Measurements from ENCODE around the gene TAPBP. TPM values are rescaled to one million over a fixed set of nuclear protein-coding genes. Genes with fewer than 3 reads are reported as not detected.
A peak's percentile ranks its signal among the peaks of the same experiment; 100 is the strongest.

Gene TAPBP
- total RNA-seq, 1 donor from 2014 or later: 1.7 TPM

- no peaks in the 10 kb centered on the region for H3K27me3 ChIP-seq
- H3K9ac ChIP-seq: peak overlapping the region; percentile 25
- no peaks in the 10 kb centered on the region for H3K9me3 ChIP-seq (ENCODE audit: low read depth)
- H3K4me3 ChIP-seq: peak overlapping the region; percentile 83
- H4K20me1 ChIP-seq (ENCODE audit: low read depth): peaks cover 68% of the 10 kb centered on the region
- peaks cover 55% of the 10 kb centered on the region for H3K4me1 Mint-ChIP-seq
- no peaks in the 10 kb centered on the region for H3K9me3 Mint-ChIP-seq
- no peak overlapping the region for H3K27ac Mint-ChIP-seq
- peak overlapping the region; percentile 98 for H3K4me2 ChIP-seq
- no peak for TF ChIP-seq EZH2 (IDR thresholded peaks at IDR 0.05)
- no peak for TF ChIP-seq EZH2phosphoT487 (IDR thresholded peaks at IDR 0.05)
- no peak for TF ChIP-seq CTCF (IDR thresholded peaks at IDR 0.05)
- peaks cover 52% of the 10 kb centered on the region for H3K79me2 ChIP-seq (ENCODE audit: low read depth)
- no peak for DNase-seq (ENCODE audit: low spot score)
- H3K4me3 Mint-ChIP-seq: peak overlapping the region; percentile 100
- no peak overlapping the region for H2AFZ ChIP-seq (replicated peaks)
- peaks cover 6% of the 10 kb centered on the region for H3K27me3 Mint-ChIP-seq (ENCODE audit: insufficient read depth, low read depth)
- no peak overlapping the region for H3K27ac ChIP-seq
- H3K36me3 ChIP-seq: peaks cover 8% of the 10 kb centered on the region
- H3F3A ChIP-seq (ENCODE audit: low read depth): peaks cover 69% of the 10 kb centered on the region
- peaks cover 28% of the 10 kb centered on the region for H3K36me3 Mint-ChIP-seq
- H3K4me1 ChIP-seq: peaks cover 42% of the 10 kb centered on the region
Observed at GRCh38 chr6:33273924-33274902, 39.7 kb downstream of the TAPBP start.

- Mint-ChIP-seq H3K27me3 (ENCODE audit: insufficient read depth, low read depth) (peaks cover 6% of the 10 kb centered on the region), H3K36me3 (peaks cover 28% of the 10 kb centered on the region), H3K9me3 (no peaks in the 10 kb centered on the region), H3K4me1 (peaks cover 55% of the 10 kb centered on the region), H3K27ac (no peak overlapping the region), H3K4me3 (peak overlapping the region; percentile 100)
- DNase-seq (ENCODE audit: low spot score): no peak
- H3K27me3 ChIP-seq: no peaks in the 10 kb centered on the region
- H3K4me1 ChIP-seq: peaks cover 42% of the 10 kb centered on the region
- no peak overlapping the region for H2AFZ ChIP-seq (replicated peaks)
- no peaks in the 10 kb centered on the region for H3K9me3 ChIP-seq (ENCODE audit: low read depth)
- H3K4me3 ChIP-seq: peak overlapping the region; percentile 83
- H4K20me1 ChIP-seq (ENCODE audit: low read depth): peaks cover 62% of the 10 kb centered on the region
- H3K79me2 ChIP-seq (ENCODE audit: low read depth): peaks cover 52% of the 10 kb centered on the region
- peaks cover 65% of the 10 kb centered on the region for H3F3A ChIP-seq (ENCODE audit: low read depth)
- peak overlapping the region; percentile 94 for H3K9ac ChIP-seq
- peaks cover 8% of the 10 kb centered on the region for H3K36me3 ChIP-seq
- no peak overlapping the region for H3K27ac ChIP-seq
- H3K4me2 ChIP-seq: peak overlapping the region; percentile 98
- TF ChIP-seq EZH2 (IDR thresholded peaks at IDR 0.05) (no peak), EZH2phosphoT487 (IDR thresholded peaks at IDR 0.05) (no peak), CTCF (IDR thresholded peaks at IDR 0.05) (no peak)
Observed at GRCh38 chr6:33273129-33273923, 40.6 kb downstream of the TAPBP start.

GRCh38 chr6:33272275-33273128, 41.4 kb downstream of the TAPBP start:
- no peak for DNase-seq (ENCODE audit: low spot score)
- H3F3A ChIP-seq (ENCODE audit: low read depth): peaks cover 56% of the 10 kb centered on the region
- H3K36me3 ChIP-seq: peaks cover 8% of the 10 kb centered on the region
- H3K4me3 ChIP-seq: peak overlapping the region; percentile 83
- peaks cover 6% of the 10 kb centered on the region for H3K27me3 Mint-ChIP-seq (ENCODE audit: insufficient read depth, low read depth)
- H3K9me3 Mint-ChIP-seq: no peaks in the 10 kb centered on the region
- peaks cover 53% of the 10 kb centered on the region for H4K20me1 ChIP-seq (ENCODE audit: low read depth)
- H3K36me3 Mint-ChIP-seq: peaks cover 35% of the 10 kb centered on the region
- H3K27ac Mint-ChIP-seq: peak overlapping the region; percentile 100
- H3K79me2 ChIP-seq (ENCODE audit: low read depth): peaks cover 52% of the 10 kb centered on the region
- H3K9ac ChIP-seq: peak overlapping the region; percentile 94
- H3K27ac ChIP-seq: peak overlapping the region; percentile 74
- H3K4me1 ChIP-seq: peaks cover 42% of the 10 kb centered on the region
- no peak for TF ChIP-seq EZH2phosphoT487 (IDR thresholded peaks at IDR 0.05)
- no peak for TF ChIP-seq CTCF (IDR thresholded peaks at IDR 0.05)
- TF ChIP-seq EZH2 (IDR thresholded peaks at IDR 0.05): no peak
- H3K4me3 Mint-ChIP-seq: peak overlapping the region; percentile 100
- peaks cover 52% of the 10 kb centered on the region for H3K4me1 Mint-ChIP-seq
- peak overlapping the region; percentile 7 for H2AFZ ChIP-seq (replicated peaks)
- peak overlapping the region; percentile 98 for H3K4me2 ChIP-seq
- no peaks in the 10 kb centered on the region for H3K9me3 ChIP-seq (ENCODE audit: low read depth)
- no peaks in the 10 kb centered on the region for H3K27me3 ChIP-seq

Measured in neural progenitor cell (in vitro differentiated cells).